ENCODE results near the gene CLDN4. TPM values are rescaled to one million over a fixed set of nuclear protein-coding genes. Genes with fewer than 3 reads are reported as not detected.
"Not testable (repeated sequence)": the region's sequence is repeated elsewhere in the genome, so short reads cannot be mapped to it uniquely, and the experiment has no call there.

CLDN4 gene
- total RNA-seq, 2 donors from 2014 or later: 0.99 TPM; not detected in 1

GRCh38 chr7:73811760-73812168 is 19.0 kb upstream of the CLDN4 start:
- peak; percentile 82 for TF ChIP-seq CTCF (IDR thresholded peaks at IDR 0.05)
- no peak overlapping the region for H3K27ac ChIP-seq
- ATAC-seq (ENCODE audit: insufficient number of reproducible peaks, low FRiP score, low read depth): peak; percentile 52
- no peaks in the 10 kb centered on the region for H3K9me3 ChIP-seq
- H3K4me1 ChIP-seq (ENCODE audit: control insufficient read depth in 1 of 2, low read depth in 2 of 2): no peaks in the 10 kb centered on the region
- no peaks in the 10 kb centered on the region for H3K36me3 ChIP-seq
- H3K4me3 ChIP-seq: no peak overlapping the region
- no peak for DNase-seq (ENCODE audit: low spot score)
- H3K27me3 ChIP-seq (replicated peaks; ENCODE audit: insufficient read depth): no peaks in the 10 kb centered on the region

GRCh38 chr7:73812996-73813395 is 17.8 kb upstream of the CLDN4 start:
- TF ChIP-seq CTCF (IDR thresholded peaks at IDR 0.05): no peak
- Histone ChIP-seq H3K27me3 (replicated peaks; ENCODE audit: insufficient read depth) (no peaks in the 10 kb centered on the region), H3K4me1 (ENCODE audit: control insufficient read depth in 1 of 2, low read depth in 2 of 2) (no peaks in the 10 kb centered on the region), H3K27ac (no peak overlapping the region), H3K36me3 (no peaks in the 10 kb centered on the region), H3K9me3 (no peaks in the 10 kb centered on the region), H3K4me3 (no peak overlapping the region)
- DNase-seq (ENCODE audit: low spot score) (no peak), ATAC-seq (ENCODE audit: insufficient number of reproducible peaks, low FRiP score, low read depth) (no peak)

- Histone ChIP-seq H3K9me3 (no peaks in the 10 kb centered on the region), H3K27me3 (replicated peaks; ENCODE audit: insufficient read depth) (no peaks in the 10 kb centered on the region), H3K36me3 (no peaks in the 10 kb centered on the region), H3K4me1 (ENCODE audit: control insufficient read depth in 1 of 2, low read depth in 2 of 2) (no peaks in the 10 kb centered on the region), H3K27ac (no peak overlapping the region), H3K4me3 (no peak overlapping the region)
- DNase-seq (ENCODE audit: low spot score): no peak
- no peak for ATAC-seq (ENCODE audit: insufficient number of reproducible peaks, low FRiP score, low read depth)
- TF ChIP-seq CTCF (IDR thresholded peaks at IDR 0.05): no peak
Measured at GRCh38 chr7:73815436-73815835, 15.4 kb upstream of the CLDN4 start.

GRCh38 chr7:73817121-73817520 is 13.7 kb upstream of the CLDN4 start:
- DNase-seq (ENCODE audit: low spot score) (no peak), ATAC-seq (ENCODE audit: insufficient number of reproducible peaks, low FRiP score, low read depth) (no peak)
- Histone ChIP-seq H3K27me3 (replicated peaks; ENCODE audit: insufficient read depth) (no peaks in the 10 kb centered on the region), H3K4me1 (ENCODE audit: control insufficient read depth in 1 of 2, low read depth in 2 of 2) (no peaks in the 10 kb centered on the region), H3K9me3 (no peaks in the 10 kb centered on the region), H3K4me3 (no peak overlapping the region), H3K27ac (no peak overlapping the region), H3K36me3 (no peaks in the 10 kb centered on the region)
- no peak for TF ChIP-seq CTCF (IDR thresholded peaks at IDR 0.05)

GRCh38 chr7:73820013-73820412 is 10.8 kb upstream of the CLDN4 start:
- Histone ChIP-seq H3K9me3 (no peaks in the 10 kb centered on the region), H3K4me3 (no peak overlapping the region), H3K27me3 (replicated peaks; ENCODE audit: insufficient read depth) (no peaks in the 10 kb centered on the region), H3K36me3 (no peaks in the 10 kb centered on the region), H3K27ac (no peak overlapping the region), H3K4me1 (ENCODE audit: control insufficient read depth in 1 of 2, low read depth in 2 of 2) (no peaks in the 10 kb centered on the region)
- TF ChIP-seq CTCF (IDR thresholded peaks at IDR 0.05): no peak
- DNase-seq (ENCODE audit: low spot score): no peak
- ATAC-seq (ENCODE audit: insufficient number of reproducible peaks, low FRiP score, low read depth): no peak

GRCh38 chr7:73821597-73822285 is 9.1 kb upstream of the CLDN4 start:
- H3K27me3 ChIP-seq (replicated peaks; ENCODE audit: insufficient read depth); H3K36me3 ChIP-seq; H3K27ac ChIP-seq; ATAC-seq (ENCODE audit: insufficient number of reproducible peaks, low FRiP score, low read depth); DNase-seq (ENCODE audit: low spot score); H3K4me3 ChIP-seq; H3K9me3 ChIP-seq; H3K4me1 ChIP-seq (ENCODE audit: control insufficient read depth in 1 of 2, low read depth in 2 of 2): not testable (repeated sequence)
